Thyroid gland (tissue), 4 donors: Measurements from ENCODE around the gene ADAMTSL4.

Experiments
- POLR2A ChIP-seq, 2 donors: fragments of 450-650 bp; IDR thresholded peaks; one replicate each; pipeline ENCODE4 v1.6.1; 2017; ENCODE audit warnings: antibody characterized with exemption in 2 of 2, mild to moderate bottlenecking in 2 of 2, moderate library complexity in 1 of 2
- TF ChIP-seq, protein P1 (sequence below), 6 experiments: fragments of 200-600 bp in 3 of 6; fragments of 450-650 bp in 3 of 6; sonication (generic) in 3 of 6; IDR thresholded peaks; one replicate each; pipeline ENCODE4 v1.5.1; 2016 to 2019; ENCODE audit warnings: antibody characterized with exemption in 6 of 6, mild to moderate bottlenecking in 2 of 6, inconsistent platforms in 1 of 6, moderate library complexity in 1 of 6

DNA sequence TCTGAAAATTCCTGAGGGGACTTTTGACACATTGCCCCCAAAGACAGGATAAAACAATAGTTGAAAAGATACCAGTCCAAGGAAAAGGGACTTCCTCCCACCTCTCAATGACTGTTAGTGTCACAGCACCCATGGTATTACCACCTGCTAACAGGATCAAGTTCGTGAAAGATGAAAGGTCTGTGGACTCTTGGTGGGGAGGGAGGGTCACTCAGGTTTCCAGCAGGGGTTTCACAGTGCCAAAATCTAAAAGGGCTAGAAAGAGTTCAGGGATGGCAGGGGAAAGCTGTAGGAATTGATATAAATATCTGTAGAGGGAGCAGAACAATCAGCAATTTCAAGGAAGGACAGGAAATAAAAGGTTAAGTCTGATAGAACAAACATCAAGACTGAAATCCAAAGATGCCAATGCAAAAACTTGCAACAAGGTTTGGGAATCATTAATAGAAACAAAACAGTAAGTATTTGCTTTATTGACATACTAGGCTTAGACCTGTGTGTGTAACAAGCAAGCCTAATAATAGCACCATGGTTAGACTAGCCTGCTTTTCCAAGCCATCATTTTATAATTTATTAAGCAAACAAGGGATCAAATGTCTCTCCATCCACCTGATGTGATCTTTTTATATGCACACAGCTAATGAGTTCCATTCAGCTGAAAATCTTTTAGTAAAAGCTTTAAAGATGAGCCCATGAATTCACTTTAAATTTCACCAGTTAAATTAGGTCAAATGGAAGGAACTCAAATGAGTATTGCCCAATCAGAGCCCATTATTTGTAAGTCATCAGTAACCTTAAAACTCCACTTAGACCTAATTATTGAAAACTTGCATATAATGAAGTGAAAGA is 26.5 kb downstream of the ADAMTSL4 start:
- no peak for TF ChIP-seq POLR2A (IDR thresholded peaks at IDR 0.05)
- TF ChIP-seq, protein P1, sequence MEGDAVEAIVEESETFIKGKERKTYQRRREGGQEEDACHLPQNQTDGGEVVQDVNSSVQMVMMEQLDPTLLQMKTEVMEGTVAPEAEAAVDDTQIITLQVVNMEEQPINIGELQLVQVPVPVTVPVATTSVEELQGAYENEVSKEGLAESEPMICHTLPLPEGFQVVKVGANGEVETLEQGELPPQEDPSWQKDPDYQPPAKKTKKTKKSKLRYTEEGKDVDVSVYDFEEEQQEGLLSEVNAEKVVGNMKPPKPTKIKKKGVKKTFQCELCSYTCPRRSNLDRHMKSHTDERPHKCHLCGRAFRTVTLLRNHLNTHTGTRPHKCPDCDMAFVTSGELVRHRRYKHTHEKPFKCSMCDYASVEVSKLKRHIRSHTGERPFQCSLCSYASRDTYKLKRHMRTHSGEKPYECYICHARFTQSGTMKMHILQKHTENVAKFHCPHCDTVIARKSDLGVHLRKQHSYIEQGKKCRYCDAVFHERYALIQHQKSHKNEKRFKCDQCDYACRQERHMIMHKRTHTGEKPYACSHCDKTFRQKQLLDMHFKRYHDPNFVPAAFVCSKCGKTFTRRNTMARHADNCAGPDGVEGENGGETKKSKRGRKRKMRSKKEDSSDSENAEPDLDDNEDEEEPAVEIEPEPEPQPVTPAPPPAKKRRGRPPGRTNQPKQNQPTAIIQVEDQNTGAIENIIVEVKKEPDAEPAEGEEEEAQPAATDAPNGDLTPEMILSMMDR (IDR thresholded peaks at IDR 0.05), result no peak
